Ovary (tissue), 9 donors: ENCODE results near the gene CRTC3. TPM values are rescaled to one million over a fixed set of nuclear protein-coding genes. Genes with fewer than 3 reads are reported as not detected.

Experiments used
- DNase-seq, 5 donors: peaks; one replicate each; pipeline ENCODE4 v3.0.0-alpha.2; 2019 to 2020
- H3K27ac ChIP-seq, 2 donors: fragments of 200-600 bp; one replicate each; pipeline versions ENCODE4 v1.5.1 to v1.8.0; 2019 to 2022
- H3K27me3 ChIP-seq: fragments of 200-600 bp; one replicate; pipeline ENCODE4 v1.8.0; 2022
- H3K36me3 ChIP-seq: fragments of 200-600 bp; sonication (generic); one replicate; pipeline ENCODE4 v1.5.1; 2019
- H3K4me1 ChIP-seq: one replicate; pipeline ENCODE4 v1.8.1; 2013; ENCODE audit warnings: mild to moderate bottlenecking, moderate library complexity; ENCODE audit not compliant: insufficient read depth
- H3K4me3 ChIP-seq: fragments of 200-600 bp; sonication (generic); one replicate; pipeline ENCODE4 v1.5.1; 2017
- H3K9me3 ChIP-seq, 2 donors: fragments of 200-600 bp in 1 of 2; sonication (generic) in 1 of 2; one replicate each; pipeline versions ENCODE4 v1.5.1 to v1.8.1; 2013 to 2019; ENCODE audit warnings: mild to moderate bottlenecking in 1 of 2, moderate library complexity in 1 of 2
- CTCF ChIP-seq, 3 donors: fragments of 450-650 bp in 2 of 3; fragments of 200-600 bp in 1 of 3; IDR thresholded peaks; one replicate each; pipeline versions ENCODE4 v1.5.1 to v1.8.0; 2016 to 2022; ENCODE audit warnings: antibody characterized with exemption in 3 of 3, mild to moderate bottlenecking in 1 of 3
- EP300 ChIP-seq: sonication (generic); formaldehyde crosslinking; IDR thresholded peaks from one replicate; pipeline ENCODE4 v1.6.1; 2017; ENCODE audit warnings: antibody characterized with exemption
- POLR2A ChIP-seq: fragments of 450-650 bp; IDR thresholded peaks from one replicate; pipeline ENCODE4 v1.6.1; 2017; ENCODE audit warnings: antibody characterized with exemption, mild to moderate bottlenecking, moderate library complexity
- WGBS, 3 donors: extraction: QIAGEN DNeasy Blood & Tissue Kit in 1 of 3; methylation state at CpG; one replicate each; pipeline versions ENCODE4 v1.1.5 to v1.1.7; 2013 to 2017; 5-methylcytosine and 5-hydroxymethylcytosine counted together
- intact Hi-C, 4 donors: fragments of 100-400 bp; cut with DNase I; formaldehyde crosslinking; loops; one replicate each; pipeline versions ENCODE4 v1.11.0 to v1.15.1; 2022 to 2023
- polyA plus RNA-seq, 2 donors: library from polyadenylated mRNA; stranded (reverse); fragments of 200-250 nt in 1 of 2; fragments of 350-450 nt in 1 of 2; fragmentation: Illumina TruSeq in 1 of 2; extraction: RNeasy Lipid Tissue Mini Kit (QIAGEN cat#74804) in 1 of 2; gene quantifications; one replicate each; pipeline ENCODE4 v1.2.3, GENCODE V29; 2013 to 2014
- total RNA-seq, 7 donors: library from RNA; depleted of rRNA in 2 of 7; stranded (reverse); fragments of >200 nt in 2 of 7; fragmentation: NEBNext Ultra II Directional in 3 of 7; extraction: Animal tissue kit (Norgen Biotek cat#: 25700) in 3 of 7; gene quantifications; one replicate each; pipeline versions ENCODE4 v1.1.0 to v1.2.4, GENCODE V29; 2016 to 2023
- donor health status: DM: no; HTN: no; CAD: no; lungs with moderate emphysema.
- donor health status: DM: no; HTN: no; CAD: no.
- donor health status: Bipolar disorder and iron deficiency.
- donor health status: DM: yes; HTN: yes; CAD: no.
- donor health status: DM: no; HTN: no; CAD: no.
- donor health status: DM: yes; HTN: yes; CAD: no.

The CRTC3 gene
- total and polyA plus RNA-seq, 9 donors = 36.9 to 106 (median 85.4) TPM

DNA sequence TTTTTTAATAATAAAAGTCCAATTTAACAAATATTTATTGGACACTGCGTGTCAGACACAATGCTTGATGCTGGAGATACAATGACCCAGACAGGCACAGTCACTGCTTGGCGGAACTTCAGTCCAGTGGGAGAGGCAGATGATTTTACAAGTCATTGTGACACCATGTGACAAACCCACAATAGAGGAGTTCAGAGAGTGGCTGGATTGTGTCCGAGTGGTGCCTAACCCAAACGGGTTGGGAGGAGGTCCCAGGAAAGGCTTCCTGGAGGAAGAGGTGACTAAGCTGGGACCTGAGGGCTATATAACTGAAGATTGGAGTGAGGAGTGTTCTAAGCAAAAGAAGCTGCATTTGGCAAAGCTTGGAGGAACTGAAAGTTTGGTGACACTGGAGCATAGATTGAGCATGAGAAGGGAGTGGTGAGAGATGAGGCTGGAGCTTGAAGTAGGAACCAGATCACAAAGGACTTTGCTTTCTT, 41.4 kb downstream of the CRTC3 start:
- no peak for TF ChIP-seq EP300
- TF ChIP-seq CTCF (IDR thresholded peaks at IDR 0.05) = no peak
- TF ChIP-seq POLR2A = no peak
- WGBS, 3 donors = 78 to 81% (median 79%) methylated on average over 4 of the region's 4 CpGs
- Histone ChIP-seq H3K9me3 (no peaks in the 10 kb centered on the region), H3K36me3 (no peaks in the 10 kb centered on the region), H3K27ac (no peak overlapping the region), H3K4me3 (no peak overlapping the region), H3K27me3 (no peaks in the 10 kb centered on the region), H3K4me1 (no peaks in the 10 kb centered on the region)
- intact Hi-C loops = no loop called here
- DNase-seq = no peak

- H3K27ac ChIP-seq = no peak overlapping the region
- no peak overlapping the region for H3K4me3 ChIP-seq
- TF ChIP-seq POLR2A (no peak), CTCF (IDR thresholded peaks at IDR 0.05) (no peak), EP300 (no peak)
- H3K36me3 ChIP-seq = no peaks in the 10 kb centered on the region
- no peaks in the 10 kb centered on the region for H3K9me3 ChIP-seq
- H3K4me1 ChIP-seq = peaks cover 7% of the 10 kb centered on the region
- WGBS, 3 donors = 96 to 98% (median 97%) methylated on average over 3 of the region's 3 CpGs
- no peaks in the 10 kb centered on the region for H3K27me3 ChIP-seq
- intact Hi-C loops = no loop called here
- DNase-seq = no peak
These were observed 43.2 kb downstream of the CRTC3 start for GRCh38 chr15:90572893-90573292.

GRCh38 chr15:90576711-90577389, 47.1 kb downstream of the CRTC3 start:
- H3K4me3 ChIP-seq = no peak overlapping the region
- WGBS, 3 donors = 26 to 42% (median 28%) methylated on average over 7 of the region's 7 CpGs
- H3K4me1 ChIP-seq = peaks cover 12% of the 10 kb centered on the region
- intact Hi-C loops = no loop called here
- H3K9me3 ChIP-seq = no peaks in the 10 kb centered on the region
- H3K27ac ChIP-seq = no peak overlapping the region
- no peak for DNase-seq
- no peaks in the 10 kb centered on the region for H3K27me3 ChIP-seq
- no peak for TF ChIP-seq POLR2A
- no peaks in the 10 kb centered on the region for H3K36me3 ChIP-seq

GRCh38 chr15:90579213-90579612, 49.5 kb downstream of the CRTC3 start:
- intact Hi-C loops = no loop called here
- Histone ChIP-seq H3K27me3 (no peaks in the 10 kb centered on the region), H3K9me3 (no peaks in the 10 kb centered on the region), H3K27ac (no peak overlapping the region), H3K4me1 (peaks cover 15% of the 10 kb centered on the region), H3K4me3 (no peak overlapping the region), H3K36me3 (no peaks in the 10 kb centered on the region)
- TF ChIP-seq CTCF (IDR thresholded peaks at IDR 0.05) (no peak), EP300 (no peak), POLR2A (no peak)
- 91 to 93% (median 92%) methylated on average over 3 of the region's 3 CpGs for WGBS, 3 donors
- no peak for DNase-seq

GRCh38 chr15:90580099-90580498, 50.4 kb downstream of the CRTC3 start:
- 71 to 76% (median 73%) methylated on average over 5 of the region's 5 CpGs for WGBS, 3 donors
- no peaks in the 10 kb centered on the region for H3K36me3 ChIP-seq
- peaks cover 15% of the 10 kb centered on the region for H3K4me1 ChIP-seq
- TF ChIP-seq CTCF (IDR thresholded peaks at IDR 0.05) (no peak), EP300 (no peak), POLR2A (no peak)
- H3K27me3 ChIP-seq = no peaks in the 10 kb centered on the region
- intact Hi-C loops = no loop called here
- H3K4me3 ChIP-seq = no peak overlapping the region
- DNase-seq = no peak
- H3K27ac ChIP-seq = no peak overlapping the region
- no peaks in the 10 kb centered on the region for H3K9me3 ChIP-seq
